Activated T-helper 17 cell treated with anti-CD3 and anti-CD28 coated beads, Interleukin-2, amount 50 U/mL, for 72 hours (primary cell): ENCODE data around the gene HDLBP. TPM values are rescaled to one million over a fixed set of nuclear protein-coding genes. Genes with fewer than 3 reads are reported as not detected.
"Not testable (repeated sequence)": the region's sequence is repeated elsewhere in the genome, so short reads cannot be mapped to it uniquely, and the experiment has no call there.

Source experiments
- ATAC-seq: fragments of 150-1000 bp; cut with Tn5 transposase; replicated peaks from 2 replicates; pipeline ENCODE4 v1.10.0; 2021; ENCODE audit warnings: mild to moderate bottlenecking, moderate library complexity
- H3K27ac Mint-ChIP-seq: one replicate; pipeline ENCODE4 v1.8.0; 2022; ENCODE audit warnings: mixed read lengths
- H3K27me3 Mint-ChIP-seq: one replicate; pipeline ENCODE4 v1.8.0; 2022; ENCODE audit warnings: mixed read lengths
- H3K36me3 Mint-ChIP-seq: one replicate; pipeline ENCODE4 v1.8.0; 2022; ENCODE audit warnings: low read depth, mild to moderate bottlenecking, mixed read lengths
- H3K4me1 Mint-ChIP-seq: one replicate; pipeline ENCODE4 v1.8.0; 2022; ENCODE audit warnings: mixed read lengths
- H3K4me3 Mint-ChIP-seq: one replicate; pipeline ENCODE4 v1.8.0; 2022; ENCODE audit warnings: mild to moderate bottlenecking, mixed read lengths
- H3K9me3 Mint-ChIP-seq: one replicate; pipeline ENCODE4 v1.8.0; 2022; ENCODE audit warnings: mixed read lengths
- total RNA-seq, 2 donors: library from RNA; stranded (reverse); gene quantifications; one replicate each; pipeline ENCODE4 v1.2.3, GENCODE V29; 2022

Gene HDLBP
- total RNA-seq, 2 donors from 2014 or later, result 303 to 319 TPM

DNA sequence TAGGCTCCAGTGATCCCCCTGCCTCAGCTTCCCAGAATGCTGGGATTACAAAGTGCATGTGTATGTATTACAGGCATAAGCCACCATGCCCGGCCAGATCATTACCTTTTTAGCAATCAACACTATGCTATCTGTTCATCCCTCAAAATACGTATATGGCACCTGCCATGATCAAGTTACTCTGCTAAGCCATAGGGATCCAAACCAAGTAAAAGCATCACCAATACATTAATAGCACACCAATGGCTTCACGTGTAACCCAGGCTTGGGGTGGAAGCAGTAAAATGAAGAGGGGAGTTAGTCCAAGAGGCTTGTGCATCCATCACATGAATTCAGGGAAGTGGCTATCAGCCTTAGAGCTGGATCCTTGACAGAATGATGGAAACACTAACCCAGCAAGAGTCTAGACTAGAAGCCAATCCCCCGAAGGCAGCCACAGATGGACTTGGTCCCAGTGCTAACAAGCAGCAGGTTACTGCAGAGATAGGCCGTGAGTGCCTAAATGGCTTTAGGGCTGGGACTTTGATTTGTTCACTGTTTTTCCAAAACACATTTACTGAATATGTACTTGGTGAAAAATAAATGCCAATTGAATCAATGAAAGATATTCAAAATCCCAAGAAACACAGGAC lies 11.3 kb downstream of the HDLBP start:
- H3K4me1 Mint-ChIP-seq, result peaks cover 33% of the 10 kb centered on the region

DNA sequence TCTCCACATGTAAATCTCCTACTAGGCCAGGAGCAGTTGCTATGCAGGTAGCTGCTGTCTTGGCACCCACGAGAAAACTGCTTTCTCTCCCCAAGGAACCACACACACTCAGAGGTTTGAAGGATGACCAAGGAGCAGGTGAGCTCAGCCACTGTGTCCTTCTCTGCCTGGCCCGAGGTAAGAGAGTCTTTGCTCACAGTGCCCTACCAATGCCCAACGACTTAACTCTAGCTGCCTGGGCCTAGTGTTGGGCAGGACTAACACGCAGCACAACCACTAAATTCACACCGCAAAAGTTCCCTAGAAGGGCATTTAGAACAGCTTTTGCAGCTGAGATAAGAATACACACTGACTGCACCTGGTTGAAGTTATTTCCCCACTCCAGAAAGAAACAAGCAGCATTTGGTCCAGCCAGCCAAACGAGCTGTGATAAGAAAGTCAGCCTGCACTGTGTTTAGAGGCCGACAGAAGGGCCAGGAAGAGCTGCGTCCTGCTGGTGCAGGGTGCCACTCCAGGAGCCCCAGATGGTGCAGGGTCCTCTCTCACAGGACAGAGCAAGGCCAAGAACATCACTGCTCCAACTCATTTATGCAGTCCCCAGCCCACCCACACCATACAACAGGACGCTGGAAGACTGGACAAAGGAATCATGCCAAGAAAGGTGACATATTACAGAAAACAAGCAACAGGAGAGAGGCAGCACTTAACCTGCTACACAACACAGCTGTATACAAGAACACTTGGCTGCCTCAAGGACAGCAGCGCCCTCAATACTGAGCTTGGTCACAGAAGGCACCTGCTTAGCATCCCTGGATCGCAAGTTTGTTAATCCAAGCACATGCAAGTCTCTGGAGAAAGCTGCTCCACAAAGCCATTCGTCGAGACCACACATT lies 12.5 kb downstream of the HDLBP start:
- no peak overlapping the region for H3K4me3 Mint-ChIP-seq
- H3K36me3 Mint-ChIP-seq, result peaks cover 32% of the 10 kb centered on the region
- H3K4me1 Mint-ChIP-seq, result peaks cover 31% of the 10 kb centered on the region
- no peaks in the 10 kb centered on the region for H3K9me3 Mint-ChIP-seq
- H3K27ac Mint-ChIP-seq, result no peak overlapping the region
- no peaks in the 10 kb centered on the region for H3K27me3 Mint-ChIP-seq
- no peak for ATAC-seq

More for the DNA sequence above, 11.3 kb downstream of the HDLBP start:
- Mint-ChIP-seq H3K4me3 (no peak overlapping the region), H3K9me3 (no peaks in the 10 kb centered on the region), H3K27ac (peak overlapping the region; percentile 8), H3K27me3 (no peaks in the 10 kb centered on the region), H3K36me3 (peaks cover 33% of the 10 kb centered on the region)
- no peak for ATAC-seq

DNA sequence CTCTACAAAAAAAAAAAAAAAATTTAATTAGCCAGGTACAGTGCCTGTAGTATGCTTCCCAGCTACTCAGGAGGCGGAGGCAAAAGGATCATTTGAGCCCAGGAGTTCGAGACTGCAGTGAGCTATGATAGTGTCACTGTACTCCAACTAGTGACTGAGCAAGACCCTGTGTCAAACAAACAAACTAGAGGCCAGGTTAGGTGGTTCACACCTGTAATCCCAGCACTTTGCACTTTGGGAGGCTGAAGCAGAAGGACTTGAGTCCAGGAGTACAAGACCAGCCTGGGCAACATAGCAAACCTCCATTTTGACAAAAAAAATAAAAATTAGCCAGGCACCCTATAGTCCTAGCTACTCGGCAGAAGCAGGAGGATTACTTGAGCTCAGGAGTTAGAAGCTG lies 13.4 kb downstream of the HDLBP start:
- Mint-ChIP-seq H3K4me1 (peaks cover 32% of the 10 kb centered on the region), H3K36me3 (peaks cover 34% of the 10 kb centered on the region), H3K27ac (no peak overlapping the region), H3K9me3 (no peaks in the 10 kb centered on the region), H3K27me3 (no peaks in the 10 kb centered on the region), H3K4me3 (no peak overlapping the region)
- ATAC-seq, result no peak

DNA sequence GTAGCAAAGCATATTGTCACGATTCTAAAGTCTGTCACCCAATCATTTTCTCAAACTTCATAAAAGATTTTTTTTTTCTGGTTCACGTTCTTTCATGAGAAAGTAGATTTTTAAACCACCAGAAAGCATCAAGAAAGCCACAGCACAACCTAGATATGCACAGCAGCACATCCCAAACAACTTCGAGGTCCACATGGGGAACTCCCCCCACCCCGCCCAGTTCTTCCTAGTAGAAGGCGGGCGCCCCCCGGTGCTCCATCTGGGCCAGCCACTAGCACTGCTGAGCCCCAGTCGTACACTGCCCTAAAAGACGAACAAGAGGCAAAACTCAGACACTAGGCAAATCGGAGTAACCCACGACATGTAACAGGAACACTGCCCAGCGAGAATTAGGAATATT lies 15.5 kb downstream of the HDLBP start:
- Mint-ChIP-seq H3K4me3 (peak overlapping the region; percentile 58), H3K4me1 (peaks cover 40% of the 10 kb centered on the region), H3K27ac (peak overlapping the region; percentile 36), H3K27me3 (no peaks in the 10 kb centered on the region), H3K36me3 (peaks cover 41% of the 10 kb centered on the region), H3K9me3 (no peaks in the 10 kb centered on the region)
- peak; percentile 93 for ATAC-seq

DNA sequence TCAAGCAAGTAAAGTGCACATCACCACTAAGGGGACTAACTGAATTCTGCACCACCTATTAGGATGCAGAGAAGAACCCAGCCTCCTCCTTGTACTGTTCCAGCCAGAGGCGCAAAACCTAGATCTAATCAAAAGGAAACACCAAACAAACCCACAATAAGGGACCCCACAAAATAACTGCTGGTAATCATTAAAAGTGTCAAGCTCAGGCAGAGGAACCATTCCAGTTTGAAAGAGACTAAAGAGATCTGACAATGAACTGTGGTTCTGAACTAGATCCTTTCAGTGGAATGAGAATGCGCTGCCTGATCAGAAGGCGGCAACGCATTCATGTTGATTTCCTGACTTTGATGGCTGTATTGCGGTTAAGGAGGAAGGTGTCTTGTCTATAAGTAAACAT lies 16.8 kb downstream of the HDLBP start:
- Mint-ChIP-seq H3K4me3 (peak overlapping the region; percentile 58), H3K27me3 (no peaks in the 10 kb centered on the region), H3K27ac (peak overlapping the region; percentile 28), H3K9me3 (no peaks in the 10 kb centered on the region), H3K4me1 (peaks cover 41% of the 10 kb centered on the region), H3K36me3 (peaks cover 31% of the 10 kb centered on the region)
- peak; percentile 40 for ATAC-seq

DNA sequence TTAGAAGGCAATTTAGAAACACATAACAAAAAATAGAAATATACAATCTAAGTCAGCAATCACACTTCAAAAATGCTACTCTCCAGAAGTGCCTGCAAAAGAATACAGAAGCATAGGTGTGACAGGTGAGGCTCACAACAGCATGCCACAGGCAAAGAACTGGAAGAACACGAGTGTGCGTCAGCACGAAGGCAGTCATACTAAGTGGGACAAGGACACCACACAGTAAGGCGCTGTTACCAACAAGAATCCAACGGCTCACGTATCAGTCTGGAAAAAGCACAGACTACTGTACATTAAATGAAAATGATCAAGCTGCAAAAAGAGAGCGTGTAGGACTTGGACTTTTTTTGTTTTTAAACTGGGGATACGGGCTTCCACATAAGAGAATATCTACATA lies 18.7 kb downstream of the HDLBP start:
- H3K27ac Mint-ChIP-seq, result no peak overlapping the region
- no peak for ATAC-seq
- no peaks in the 10 kb centered on the region for H3K9me3 Mint-ChIP-seq
- no peak overlapping the region for H3K4me3 Mint-ChIP-seq
- peaks cover 39% of the 10 kb centered on the region for H3K4me1 Mint-ChIP-seq
- peaks cover 33% of the 10 kb centered on the region for H3K36me3 Mint-ChIP-seq
- H3K27me3 Mint-ChIP-seq, result no peaks in the 10 kb centered on the region

DNA sequence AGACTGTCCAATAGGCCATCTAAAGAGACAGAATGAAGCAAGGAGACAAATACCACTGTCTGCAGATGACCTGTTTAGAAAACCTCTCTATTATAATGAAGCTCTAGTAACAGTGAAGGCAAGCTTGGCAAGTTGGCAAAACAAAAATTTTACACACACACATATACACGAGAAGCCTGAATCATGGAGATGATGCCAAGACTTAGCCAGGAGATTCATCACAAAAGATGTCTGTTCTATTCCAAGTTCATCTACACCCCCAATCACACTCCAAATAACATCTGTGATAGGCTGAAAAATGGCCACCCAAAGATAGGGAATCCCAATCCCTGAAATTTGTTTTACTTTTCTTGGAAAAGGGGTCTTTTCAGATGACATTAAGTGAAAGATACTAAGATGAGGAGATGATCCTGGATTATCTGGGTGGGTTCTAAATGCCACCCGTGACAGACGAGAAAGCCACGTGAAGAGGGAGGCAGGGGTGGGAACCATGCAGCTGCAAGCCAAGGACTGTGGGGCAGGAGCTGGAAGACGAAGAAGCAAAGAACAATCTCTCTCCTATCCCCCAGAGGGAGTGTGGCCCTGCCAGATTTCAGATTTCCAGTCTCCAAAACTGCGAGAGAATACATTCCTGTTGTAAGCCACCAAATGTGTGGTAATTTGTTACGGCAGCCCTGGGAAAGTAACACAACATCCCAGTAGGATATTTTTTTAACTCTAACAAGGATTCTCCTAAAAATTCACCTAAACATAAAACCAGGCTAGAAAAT lies 20.0 kb downstream of the HDLBP start:
- H3K36me3 Mint-ChIP-seq, result peaks cover 45% of the 10 kb centered on the region
- H3K4me1 Mint-ChIP-seq, result peaks cover 47% of the 10 kb centered on the region
- no peak overlapping the region for H3K4me3 Mint-ChIP-seq
- H3K27me3 Mint-ChIP-seq, result no peaks in the 10 kb centered on the region
- no peak for ATAC-seq
- H3K27ac Mint-ChIP-seq, result no peak overlapping the region
- H3K9me3 Mint-ChIP-seq, result no peaks in the 10 kb centered on the region

DNA sequence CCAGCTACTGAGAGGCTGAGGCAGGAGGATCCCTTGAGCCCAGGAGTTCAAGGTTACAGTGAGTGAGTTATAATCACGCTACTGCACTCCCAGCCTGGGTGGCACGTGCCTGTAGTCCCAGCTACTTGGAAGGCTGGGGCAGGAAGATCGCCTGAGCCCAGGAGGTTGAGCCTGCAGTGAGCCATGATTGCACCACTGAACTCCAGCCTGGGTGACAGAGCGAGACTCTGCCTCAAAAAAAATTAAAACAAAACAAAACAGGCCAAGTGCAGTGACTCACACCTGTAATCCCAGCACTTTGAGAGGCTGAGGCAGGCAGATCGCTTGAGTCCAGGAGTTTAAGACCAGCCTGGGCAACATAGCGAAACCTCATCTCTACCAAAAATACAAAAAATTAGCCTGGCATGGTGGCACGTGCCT lies 22.1 kb downstream of the HDLBP start:
- not testable (repeated sequence) for H3K27ac Mint-ChIP-seq, H3K27me3 Mint-ChIP-seq, H3K9me3 Mint-ChIP-seq, H3K4me3 Mint-ChIP-seq, ATAC-seq
- H3K36me3 Mint-ChIP-seq, result peaks cover 59% of the 10 kb centered on the region
- H3K4me1 Mint-ChIP-seq, result peaks cover 45% of the 10 kb centered on the region

DNA sequence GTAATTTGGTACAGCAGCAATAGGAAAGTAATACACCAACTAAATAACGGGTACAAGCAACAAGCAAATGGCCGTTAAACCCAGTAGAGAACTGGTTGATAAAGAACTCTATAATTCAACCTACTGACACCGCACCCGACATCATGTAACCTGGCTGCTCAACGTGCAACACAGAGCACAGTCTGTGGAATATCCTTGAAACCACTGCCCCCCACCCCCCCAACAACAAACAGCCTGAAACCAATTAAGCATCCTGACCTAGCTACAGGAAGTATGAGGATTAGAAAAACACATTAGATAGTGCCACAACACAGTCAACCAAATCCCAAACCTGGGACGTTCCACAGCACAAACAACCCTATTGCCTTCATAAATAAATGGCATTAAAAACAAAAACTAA lies 23.5 kb downstream of the HDLBP start:
- H3K27me3 Mint-ChIP-seq, result no peaks in the 10 kb centered on the region
- H3K4me3 Mint-ChIP-seq, result no peak overlapping the region
- peaks cover 38% of the 10 kb centered on the region for H3K4me1 Mint-ChIP-seq
- H3K27ac Mint-ChIP-seq, result no peak overlapping the region
- no peak for ATAC-seq
- peaks cover 59% of the 10 kb centered on the region for H3K36me3 Mint-ChIP-seq
- no peaks in the 10 kb centered on the region for H3K9me3 Mint-ChIP-seq

DNA sequence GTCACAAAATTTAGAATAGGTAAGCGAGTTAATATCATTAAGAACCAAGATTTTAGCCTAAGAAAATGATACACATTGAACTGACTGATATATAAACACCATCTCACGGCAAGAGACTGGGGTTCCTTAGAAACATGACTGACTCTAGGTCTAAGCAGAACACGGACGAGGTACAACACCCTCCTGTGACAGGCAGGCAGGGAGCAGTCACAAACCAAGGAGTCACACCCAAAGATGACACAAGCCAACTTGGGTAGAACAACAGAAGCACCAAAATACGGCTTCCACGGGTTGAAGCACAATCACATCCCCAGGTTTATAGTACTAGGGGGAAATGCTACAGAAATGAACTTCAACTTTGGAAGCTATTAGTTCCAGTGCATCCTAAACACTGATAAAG lies 24.3 kb downstream of the HDLBP start:
- ATAC-seq, result no peak

DNA sequence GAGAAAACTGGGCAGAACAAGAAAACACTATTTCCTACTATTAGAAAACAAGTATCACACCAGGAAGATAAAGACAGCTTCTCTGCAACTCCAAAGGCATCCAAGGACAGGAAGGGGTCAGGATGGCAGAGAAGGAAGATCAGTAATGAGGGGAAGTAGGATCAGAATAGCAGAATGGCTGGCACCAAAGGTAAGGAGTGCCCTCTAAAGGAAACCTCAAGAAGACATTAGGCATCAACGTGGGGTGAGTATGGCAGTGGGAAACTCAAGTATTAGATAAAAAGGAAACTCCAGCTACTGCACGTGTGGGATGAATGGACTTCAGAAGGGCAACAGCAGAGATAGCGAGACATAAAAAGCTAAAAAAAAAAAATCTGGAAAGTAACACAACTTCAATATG lies 25.9 kb downstream of the HDLBP start:
- H3K36me3 Mint-ChIP-seq, result peaks cover 55% of the 10 kb centered on the region
- H3K9me3 Mint-ChIP-seq, result no peaks in the 10 kb centered on the region
- peaks cover 30% of the 10 kb centered on the region for H3K4me1 Mint-ChIP-seq
- no peak overlapping the region for H3K4me3 Mint-ChIP-seq
- no peaks in the 10 kb centered on the region for H3K27me3 Mint-ChIP-seq
- no peak for ATAC-seq
- peak overlapping the region; percentile 0 for H3K27ac Mint-ChIP-seq

More for the DNA sequence above, 24.3 kb downstream of the HDLBP start:
- Mint-ChIP-seq H3K4me3 (no peak overlapping the region), H3K27ac (no peak overlapping the region), H3K4me1 (peaks cover 30% of the 10 kb centered on the region), H3K36me3 (peaks cover 51% of the 10 kb centered on the region), H3K27me3 (no peaks in the 10 kb centered on the region), H3K9me3 (no peaks in the 10 kb centered on the region)

DNA sequence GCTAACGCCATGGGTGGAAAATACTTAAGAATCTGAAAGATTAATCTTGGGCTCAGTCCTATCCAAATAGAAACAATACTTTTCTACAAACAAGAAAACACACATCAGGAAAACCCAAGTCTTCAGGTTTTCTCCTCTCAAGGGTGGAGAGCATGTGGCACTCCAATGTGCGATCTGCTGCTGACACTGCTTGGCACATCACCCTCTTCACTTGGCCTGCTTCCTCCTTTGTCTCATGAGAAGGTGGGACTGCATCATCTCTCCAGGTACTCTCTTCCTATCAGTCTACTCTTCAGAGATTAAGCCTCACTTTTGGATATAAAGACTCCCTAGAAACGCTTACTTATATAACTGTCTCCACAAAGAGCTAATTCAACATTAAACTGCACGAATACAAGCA lies 26.4 kb downstream of the HDLBP start:
- no peak for ATAC-seq
- Mint-ChIP-seq H3K4me3 (no peak overlapping the region), H3K27me3 (no peaks in the 10 kb centered on the region), H3K36me3 (peaks cover 61% of the 10 kb centered on the region), H3K9me3 (no peaks in the 10 kb centered on the region), H3K4me1 (peaks cover 35% of the 10 kb centered on the region), H3K27ac (peak overlapping the region; percentile 0)

DNA sequence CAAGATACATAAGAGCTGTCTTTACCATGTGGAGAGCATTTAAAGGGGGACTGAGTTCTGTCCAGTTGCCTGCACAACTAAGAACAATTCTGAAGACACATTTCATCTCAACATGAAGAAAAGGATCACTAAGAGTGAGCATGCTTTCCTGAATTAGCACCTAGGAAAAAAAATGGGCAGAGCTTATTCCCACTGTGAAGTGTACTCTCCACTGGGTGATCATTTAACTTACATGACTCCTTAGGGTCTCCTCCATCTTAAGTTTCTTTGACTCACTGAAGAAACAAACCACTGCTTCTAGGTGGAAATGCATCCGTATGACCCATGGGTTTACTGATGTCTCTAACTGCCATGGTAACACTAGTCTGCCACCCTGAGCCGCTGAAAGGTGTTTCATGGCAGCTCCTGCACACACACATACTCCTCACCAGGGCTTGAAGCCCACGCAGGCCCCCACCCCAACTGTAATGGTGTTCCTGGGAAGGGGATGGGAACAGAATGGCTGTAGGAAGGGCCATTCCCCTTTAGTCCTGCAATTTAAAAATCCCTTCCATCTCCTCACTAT lies 27.1 kb downstream of the HDLBP start:
- ATAC-seq, result no peak
- Mint-ChIP-seq H3K9me3 (no peaks in the 10 kb centered on the region), H3K4me1 (peaks cover 38% of the 10 kb centered on the region), H3K27ac (peak overlapping the region; percentile 14), H3K27me3 (no peaks in the 10 kb centered on the region), H3K36me3 (peaks cover 64% of the 10 kb centered on the region), H3K4me3 (no peak overlapping the region)

DNA sequence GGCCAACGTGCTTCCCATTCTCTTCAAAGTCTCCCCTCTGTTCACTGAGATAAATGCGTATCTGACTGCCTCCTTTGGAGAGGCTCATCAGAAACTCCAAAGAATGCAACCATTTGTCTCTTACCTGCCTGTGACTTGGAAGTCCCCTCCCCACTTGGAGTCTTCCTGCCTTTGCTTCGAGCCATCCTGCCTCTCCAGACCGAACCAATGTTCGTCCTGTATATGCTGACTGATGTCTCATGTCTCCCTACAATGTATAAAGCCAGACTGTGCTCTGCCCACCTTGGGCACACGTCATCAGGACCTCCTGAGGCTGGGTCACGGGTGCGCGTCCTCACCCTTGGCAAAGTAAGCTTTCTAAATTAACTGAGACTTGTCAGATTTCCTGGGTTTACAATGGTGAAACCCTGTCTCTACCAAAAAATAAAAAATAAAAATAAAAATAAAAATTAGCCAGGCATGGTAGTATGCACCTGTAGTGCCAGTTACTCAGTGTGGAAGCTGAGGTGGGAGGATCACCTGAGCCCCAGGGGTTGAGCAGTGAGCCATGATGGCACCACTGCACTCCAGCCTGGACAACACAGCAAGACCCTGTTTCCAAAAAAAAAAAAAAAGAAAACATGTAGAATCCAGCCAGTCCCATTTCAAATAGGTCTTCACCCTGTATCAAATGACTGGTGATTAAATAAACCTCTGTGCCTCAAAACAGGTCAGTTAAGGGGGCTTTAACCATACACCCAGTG lies 29.0 kb downstream of the HDLBP start:
- H3K36me3 Mint-ChIP-seq, result peaks cover 70% of the 10 kb centered on the region
- H3K4me1 Mint-ChIP-seq, result peaks cover 38% of the 10 kb centered on the region
- no peak overlapping the region for H3K27ac Mint-ChIP-seq
- H3K27me3 Mint-ChIP-seq, result no peaks in the 10 kb centered on the region
- H3K9me3 Mint-ChIP-seq, result no peaks in the 10 kb centered on the region
- no peak overlapping the region for H3K4me3 Mint-ChIP-seq
- no peak for ATAC-seq
